ENCODE data around the gene CPT2.

The CPT2 gene

DNA sequence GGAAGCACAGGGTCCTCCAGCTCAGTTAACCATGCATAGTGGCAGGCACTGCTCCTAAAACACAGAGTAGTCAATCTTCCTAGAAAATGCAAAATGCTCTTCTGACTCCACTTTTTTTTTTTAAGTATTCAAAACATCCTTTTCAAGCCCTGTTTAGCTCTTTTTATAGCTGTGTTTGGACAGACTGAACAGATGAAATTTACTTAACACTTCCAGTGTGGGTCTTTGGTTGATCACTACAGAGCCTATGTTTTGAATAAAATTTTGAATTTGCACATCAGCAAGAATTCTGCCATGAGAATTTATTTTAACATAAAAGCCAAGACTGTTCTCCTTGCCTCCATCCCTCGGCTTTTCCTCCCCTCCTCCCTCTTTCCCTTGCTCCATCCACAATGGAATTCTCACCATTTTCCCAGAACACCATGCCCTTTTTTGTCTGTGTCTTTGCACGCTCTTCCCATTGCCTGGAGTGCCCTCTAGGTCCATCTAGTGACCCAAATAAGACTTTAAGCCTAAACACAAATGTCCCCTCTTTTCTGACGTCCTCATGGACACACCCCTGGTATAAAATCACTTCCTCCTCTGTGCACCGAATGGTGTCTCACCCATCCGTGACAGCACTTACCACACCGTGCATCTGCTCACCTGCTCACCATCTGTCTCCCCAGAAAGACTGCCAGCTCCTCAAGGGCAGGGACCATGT, 24.0 kb upstream of the CPT2 start:
- no peak for ATAC-seq (ENCODE audit: low read depth)
- TF ChIP-seq, protein P1, sequence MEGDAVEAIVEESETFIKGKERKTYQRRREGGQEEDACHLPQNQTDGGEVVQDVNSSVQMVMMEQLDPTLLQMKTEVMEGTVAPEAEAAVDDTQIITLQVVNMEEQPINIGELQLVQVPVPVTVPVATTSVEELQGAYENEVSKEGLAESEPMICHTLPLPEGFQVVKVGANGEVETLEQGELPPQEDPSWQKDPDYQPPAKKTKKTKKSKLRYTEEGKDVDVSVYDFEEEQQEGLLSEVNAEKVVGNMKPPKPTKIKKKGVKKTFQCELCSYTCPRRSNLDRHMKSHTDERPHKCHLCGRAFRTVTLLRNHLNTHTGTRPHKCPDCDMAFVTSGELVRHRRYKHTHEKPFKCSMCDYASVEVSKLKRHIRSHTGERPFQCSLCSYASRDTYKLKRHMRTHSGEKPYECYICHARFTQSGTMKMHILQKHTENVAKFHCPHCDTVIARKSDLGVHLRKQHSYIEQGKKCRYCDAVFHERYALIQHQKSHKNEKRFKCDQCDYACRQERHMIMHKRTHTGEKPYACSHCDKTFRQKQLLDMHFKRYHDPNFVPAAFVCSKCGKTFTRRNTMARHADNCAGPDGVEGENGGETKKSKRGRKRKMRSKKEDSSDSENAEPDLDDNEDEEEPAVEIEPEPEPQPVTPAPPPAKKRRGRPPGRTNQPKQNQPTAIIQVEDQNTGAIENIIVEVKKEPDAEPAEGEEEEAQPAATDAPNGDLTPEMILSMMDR (IDR thresholded peaks at IDR 0.05; ENCODE audit: poor library complexity, severe bottlenecking) = peak; percentile 20
- Histone ChIP-seq H3K36me3 (ENCODE audit: low read depth) (no peaks in the 10 kb centered on the region), H3K4me3 (ENCODE audit: severe bottlenecking) (no peak overlapping the region), H3K4me1 (ENCODE audit: insufficient read depth, poor library complexity, severe bottlenecking) (peaks cover 4% of the 10 kb centered on the region), H3K27ac (ENCODE audit: poor library complexity, severe bottlenecking) (no peak overlapping the region), H3K9me3 (ENCODE audit: severe bottlenecking) (no peaks in the 10 kb centered on the region), H3K27me3 (ENCODE audit: insufficient read depth, poor library complexity, severe bottlenecking) (no peaks in the 10 kb centered on the region)
- DNase-seq (ENCODE audit: low spot score) = no peak

DNA sequence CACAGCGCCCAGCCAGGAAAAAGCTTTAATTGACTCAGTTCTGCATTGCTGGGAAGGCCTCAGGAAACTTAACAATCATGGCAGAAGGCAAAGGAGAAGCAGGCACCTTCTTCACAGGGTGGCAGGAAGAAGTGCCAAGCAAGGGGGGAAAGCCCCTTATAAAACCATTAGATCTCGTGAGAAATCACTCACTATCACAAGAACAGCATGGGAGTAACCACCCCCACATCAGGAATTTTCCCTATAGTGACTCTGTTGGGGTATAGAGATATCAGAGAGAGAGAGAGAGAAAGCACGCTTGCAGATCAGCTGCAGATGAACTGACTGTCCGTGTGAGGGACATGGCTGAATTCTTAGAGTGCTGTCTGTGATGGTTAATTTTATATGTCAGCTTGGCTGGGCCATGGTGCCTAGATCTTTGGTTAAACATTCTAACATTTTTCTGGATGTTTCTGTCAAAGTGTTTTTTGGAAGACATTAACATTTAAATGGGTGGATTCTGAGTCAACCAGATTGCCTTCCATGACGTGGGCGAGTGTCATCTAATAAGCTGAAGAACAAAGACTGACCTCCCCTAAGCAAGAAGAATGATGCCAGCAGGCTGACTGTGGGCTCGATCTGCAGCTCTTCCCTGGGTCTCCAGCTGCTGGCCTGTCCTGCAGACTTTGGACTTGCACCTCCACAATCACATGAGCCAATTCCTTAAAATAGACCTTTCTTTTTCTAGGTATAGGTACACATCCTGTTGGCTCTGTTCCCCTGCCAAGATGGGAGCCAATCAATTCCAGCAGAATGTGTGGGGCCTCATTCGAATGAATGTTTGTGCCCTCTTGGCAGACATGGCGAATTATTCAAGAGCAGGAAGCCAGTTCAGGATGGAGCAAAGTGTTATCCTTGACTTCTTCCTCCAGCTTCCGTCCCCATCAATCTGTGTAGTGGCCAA, 21.4 kb upstream of the CPT2 start:
- H3K9me3 ChIP-seq (ENCODE audit: severe bottlenecking) = no peaks in the 10 kb centered on the region
- DNase-seq (ENCODE audit: low spot score) = no peak
- no peak overlapping the region for H3K4me3 ChIP-seq (ENCODE audit: severe bottlenecking)
- no peak overlapping the region for H3K27ac ChIP-seq (ENCODE audit: poor library complexity, severe bottlenecking)
- TF ChIP-seq, protein P1 (IDR thresholded peaks at IDR 0.05; ENCODE audit: poor library complexity, severe bottlenecking) = no peak
- H3K27me3 ChIP-seq (ENCODE audit: insufficient read depth, poor library complexity, severe bottlenecking) = no peaks in the 10 kb centered on the region
- no peaks in the 10 kb centered on the region for H3K36me3 ChIP-seq (ENCODE audit: low read depth)
- ATAC-seq (ENCODE audit: low read depth) = no peak
- H3K4me1 ChIP-seq (ENCODE audit: insufficient read depth, poor library complexity, severe bottlenecking) = peaks cover 4% of the 10 kb centered on the region

DNA sequence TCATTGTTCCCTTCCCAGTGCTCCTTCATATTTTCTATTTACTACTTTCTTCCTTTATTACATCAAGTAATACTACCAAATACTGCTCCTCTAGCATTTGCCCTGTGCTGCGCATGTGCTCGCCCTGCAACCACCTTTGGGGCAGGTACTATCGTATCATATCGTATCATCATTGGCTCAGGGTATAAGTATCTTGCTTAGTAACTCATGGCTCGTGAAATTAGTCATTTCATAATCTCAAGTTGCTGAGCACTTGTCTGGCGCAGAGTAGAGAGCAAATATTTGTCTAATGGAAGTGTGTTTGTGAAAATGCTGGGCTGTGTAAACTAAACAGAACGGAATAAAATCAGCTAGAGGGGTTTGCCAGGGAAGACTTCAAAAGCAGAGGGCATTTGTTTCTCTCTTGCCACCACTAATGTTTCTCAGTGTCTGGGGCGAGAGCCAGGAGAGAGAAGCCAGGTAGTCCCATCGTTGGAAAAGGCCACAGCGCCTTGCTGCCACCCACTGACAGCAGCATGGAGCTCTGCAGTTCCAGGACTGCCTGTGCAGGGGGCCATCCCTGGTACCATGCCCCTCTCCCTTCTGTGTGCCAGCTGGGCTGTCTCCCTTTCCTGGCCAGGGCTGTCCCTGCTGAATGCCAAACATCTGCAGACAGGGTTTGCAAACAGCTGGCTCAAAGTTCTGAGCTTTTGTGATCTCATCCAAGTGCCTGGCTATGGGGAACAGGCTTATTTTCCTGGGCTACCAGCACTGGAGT, 20.0 kb upstream of the CPT2 start:
- H3K9me3 ChIP-seq (ENCODE audit: severe bottlenecking) = no peaks in the 10 kb centered on the region
- H3K4me3 ChIP-seq (ENCODE audit: severe bottlenecking) = no peak overlapping the region
- TF ChIP-seq, protein P1 (IDR thresholded peaks at IDR 0.05; ENCODE audit: poor library complexity, severe bottlenecking) = peak; percentile 39
- no peaks in the 10 kb centered on the region for H3K36me3 ChIP-seq (ENCODE audit: low read depth)
- peak; percentile 76 for ATAC-seq (ENCODE audit: low read depth)
- no peak for DNase-seq (ENCODE audit: low spot score)
- peaks cover 4% of the 10 kb centered on the region for H3K4me1 ChIP-seq (ENCODE audit: insufficient read depth, poor library complexity, severe bottlenecking)
- no peak overlapping the region for H3K27ac ChIP-seq (ENCODE audit: poor library complexity, severe bottlenecking)
- no peaks in the 10 kb centered on the region for H3K27me3 ChIP-seq (ENCODE audit: insufficient read depth, poor library complexity, severe bottlenecking)

DNA sequence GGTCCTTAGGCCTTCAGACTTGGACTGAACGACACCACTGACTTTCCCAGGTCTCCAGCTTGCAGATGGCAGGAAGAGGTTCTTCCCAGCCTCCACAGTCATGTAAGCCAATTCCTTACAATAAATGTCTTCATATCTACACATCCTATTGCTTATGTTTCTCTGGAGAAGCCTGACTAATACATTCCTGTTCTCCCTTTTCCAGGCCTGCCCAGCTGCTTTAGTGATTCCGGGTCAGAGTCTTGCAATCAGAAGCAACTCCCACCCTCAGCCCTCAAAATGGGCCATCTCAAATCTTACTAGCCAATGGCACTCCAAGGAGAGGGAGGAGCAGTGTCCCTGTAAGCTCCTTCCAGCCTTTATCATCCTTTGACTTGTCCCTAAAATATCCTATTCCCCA, 16.4 kb upstream of the CPT2 start:
- Histone ChIP-seq H3K9me3 (ENCODE audit: severe bottlenecking) (no peaks in the 10 kb centered on the region), H3K27ac (ENCODE audit: poor library complexity, severe bottlenecking) (no peak overlapping the region), H3K27me3 (ENCODE audit: insufficient read depth, poor library complexity, severe bottlenecking) (no peaks in the 10 kb centered on the region), H3K4me1 (ENCODE audit: insufficient read depth, poor library complexity, severe bottlenecking) (peaks cover 4% of the 10 kb centered on the region), H3K36me3 (ENCODE audit: low read depth) (no peaks in the 10 kb centered on the region), H3K4me3 (ENCODE audit: severe bottlenecking) (no peak overlapping the region)
- TF ChIP-seq, protein P1 (IDR thresholded peaks at IDR 0.05; ENCODE audit: poor library complexity, severe bottlenecking) = no peak
- no peak for ATAC-seq (ENCODE audit: low read depth)
- DNase-seq (ENCODE audit: low spot score) = no peak

All from RWPE2 (cell line).